Activated CD4-positive, alpha-beta T cell treated with anti-CD3 and anti-CD28 coated beads, Interleukin-2, amount 10 ng/mL, durations not matched to agents 24 days and 14 days (primary cell): ENCODE measurements around the gene PPIP5K2. TPM values are rescaled to one million over a fixed set of nuclear protein-coding genes. Genes with fewer than 3 reads are reported as not detected.
"Not testable (repeated sequence)": the region's sequence is repeated elsewhere in the genome, so short reads cannot be mapped to it uniquely, and the experiment has no call there.

Experiments
- DNase-seq: peaks from one replicate; pipeline ENCODE4 v3.0.0; 2022
- H3K27ac Mint-ChIP-seq: one replicate; pipeline ENCODE4 v1.8.0; 2022; ENCODE audit warnings: mild to moderate bottlenecking, mixed read lengths
- H3K27me3 Mint-ChIP-seq: one replicate; pipeline ENCODE4 v1.8.0; 2022; ENCODE audit warnings: mixed read lengths
- H3K36me3 Mint-ChIP-seq: one replicate; pipeline ENCODE4 v1.8.0; 2022; ENCODE audit warnings: low read depth, mild to moderate bottlenecking, mixed read lengths
- H3K4me1 Mint-ChIP-seq: one replicate; pipeline ENCODE4 v1.8.0; 2021; ENCODE audit warnings: mixed read lengths
- H3K4me3 Mint-ChIP-seq: one replicate; pipeline ENCODE4 v1.8.0; 2022; ENCODE audit warnings: mild to moderate bottlenecking, moderate library complexity, mixed read lengths
- H3K9me3 Mint-ChIP-seq: one replicate; pipeline ENCODE4 v1.8.0; 2021; ENCODE audit warnings: mixed read lengths
- intact Hi-C: fragments of 100-400 bp; cut with micrococcal nuclease; formaldehyde crosslinking; loops from one replicate; pipeline ENCODE4 v1.15.1; 2023
- total RNA-seq: library from RNA; stranded (reverse); gene quantifications from 2 replicates; pipeline ENCODE4 v1.2.3, GENCODE V29; 2022

PPIP5K2 gene
- total RNA-seq, 1 donor from 2014 or later, result 46.3 TPM

- Mint-ChIP-seq H3K27me3 (no peaks in the 10 kb centered on the region), H3K9me3 (peaks cover 14% of the 10 kb centered on the region), H3K4me3 (no peak overlapping the region), H3K36me3 (peaks cover 35% of the 10 kb centered on the region), H3K27ac (no peak overlapping the region), H3K4me1 (peaks cover 17% of the 10 kb centered on the region)
- intact Hi-C loops, result no loop called here
- no peak for DNase-seq
These were observed 86.0 kb downstream of the PPIP5K2 start for GRCh38 chr5:103205991-103206700.

GRCh38 chr5:103207011-103207410 lies 86.9 kb downstream of the PPIP5K2 start:
- no peaks in the 10 kb centered on the region for H3K27me3 Mint-ChIP-seq
- no peak overlapping the region for H3K4me3 Mint-ChIP-seq
- H3K27ac Mint-ChIP-seq, result peak overlapping the region; percentile 65
- intact Hi-C loops, result no loop called here
- peaks cover 37% of the 10 kb centered on the region for H3K36me3 Mint-ChIP-seq
- peak; percentile 52 for DNase-seq
- H3K9me3 Mint-ChIP-seq, result peaks cover 16% of the 10 kb centered on the region
- H3K4me1 Mint-ChIP-seq, result peaks cover 24% of the 10 kb centered on the region

GRCh38 chr5:103207653-103208052 lies 87.6 kb downstream of the PPIP5K2 start:
- intact Hi-C loops, result no loop called here
- no peak overlapping the region for H3K4me3 Mint-ChIP-seq
- peak overlapping the region; percentile 49 for H3K27ac Mint-ChIP-seq
- no peak for DNase-seq
- H3K36me3 Mint-ChIP-seq, result peaks cover 40% of the 10 kb centered on the region
- H3K9me3 Mint-ChIP-seq, result peaks cover 20% of the 10 kb centered on the region
- H3K4me1 Mint-ChIP-seq, result peaks cover 28% of the 10 kb centered on the region
- H3K27me3 Mint-ChIP-seq, result no peaks in the 10 kb centered on the region

GRCh38 chr5:103208460-103208859 lies 88.4 kb downstream of the PPIP5K2 start:
- H3K27me3 Mint-ChIP-seq, result no peaks in the 10 kb centered on the region
- peaks cover 28% of the 10 kb centered on the region for H3K4me1 Mint-ChIP-seq
- intact Hi-C loops, result no loop called here
- H3K36me3 Mint-ChIP-seq, result peaks cover 40% of the 10 kb centered on the region
- peaks cover 20% of the 10 kb centered on the region for H3K9me3 Mint-ChIP-seq
- H3K4me3 Mint-ChIP-seq, result no peak overlapping the region
- no peak overlapping the region for H3K27ac Mint-ChIP-seq
- no peak for DNase-seq

- Mint-ChIP-seq H3K36me3 (peaks cover 37% of the 10 kb centered on the region), H3K4me1 (peaks cover 28% of the 10 kb centered on the region), H3K27me3 (no peaks in the 10 kb centered on the region), H3K27ac (no peak overlapping the region), H3K4me3 (no peak overlapping the region), H3K9me3 (peaks cover 20% of the 10 kb centered on the region)
- intact Hi-C loops, result no loop called here
- DNase-seq, result no peak
These were observed 89.0 kb downstream of the PPIP5K2 start for GRCh38 chr5:103209065-103209464.

- Mint-ChIP-seq H3K27me3 (no peaks in the 10 kb centered on the region), H3K36me3 (peaks cover 26% of the 10 kb centered on the region), H3K27ac (no peak overlapping the region), H3K4me3 (no peak overlapping the region), H3K4me1 (peaks cover 28% of the 10 kb centered on the region), H3K9me3 (peaks cover 13% of the 10 kb centered on the region)
- intact Hi-C loops, result loop anchor here (5.0 kb wide), 1 partner anchor 46 kb away; the partner anchor contains the start of gene MACIR
- no peak for DNase-seq
These were observed 90.9 kb downstream of the PPIP5K2 start for GRCh38 chr5:103210952-103211351.

GRCh38 chr5:103211576-103212561 lies 91.8 kb downstream of the PPIP5K2 start:
- intact Hi-C loops, result loop anchor here (2.0 to 5.0 kb wide), 2 partner anchors 45 to 433 kb away; partner anchors contain the start of gene MACIR
- Mint-ChIP-seq H3K4me1 (peaks cover 30% of the 10 kb centered on the region), H3K27ac (peak overlapping the region; percentile 54), H3K36me3 (peaks cover 22% of the 10 kb centered on the region), H3K9me3 (peaks cover 13% of the 10 kb centered on the region), H3K27me3 (no peaks in the 10 kb centered on the region), H3K4me3 (peak overlapping the region; percentile 53)
- peak; percentile 60 for DNase-seq

GRCh38 chr5:103216137-103216536 lies 96.0 kb downstream of the PPIP5K2 start:
- Mint-ChIP-seq H3K36me3 (peaks cover 10% of the 10 kb centered on the region), H3K27ac (peak overlapping the region; percentile 12), H3K4me1 (peaks cover 15% of the 10 kb centered on the region), H3K4me3 (peak overlapping the region; percentile 34), H3K9me3 (peaks cover 6% of the 10 kb centered on the region), H3K27me3 (peaks cover 2% of the 10 kb centered on the region)
- peak; percentile 53 for DNase-seq
- intact Hi-C loops, result no loop called here

- peaks cover 6% of the 10 kb centered on the region for H3K9me3 Mint-ChIP-seq
These were observed 96.6 kb downstream of the PPIP5K2 start for GRCh38 chr5:103216697-103217096.

GRCh38 chr5:103217101-103217500 lies 97.0 kb downstream of the PPIP5K2 start:
- peaks cover 6% of the 10 kb centered on the region for H3K4me1 Mint-ChIP-seq
- no peak overlapping the region for H3K4me3 Mint-ChIP-seq
- peaks cover 7% of the 10 kb centered on the region for H3K36me3 Mint-ChIP-seq
- intact Hi-C loops, result no loop called here
- H3K27me3 Mint-ChIP-seq, result peaks cover 2% of the 10 kb centered on the region
- no peak overlapping the region for H3K27ac Mint-ChIP-seq
- no peak for DNase-seq
- peaks cover 3% of the 10 kb centered on the region for H3K9me3 Mint-ChIP-seq

More at GRCh38 chr5:103216697-103217096, 96.6 kb downstream of the PPIP5K2 start:
- DNase-seq, result no peak
- Mint-ChIP-seq H3K27me3 (peaks cover 2% of the 10 kb centered on the region), H3K36me3 (peaks cover 8% of the 10 kb centered on the region), H3K27ac (no peak overlapping the region), H3K4me3 (no peak overlapping the region), H3K4me1 (peaks cover 10% of the 10 kb centered on the region)
- intact Hi-C loops, result no loop called here

- Mint-ChIP-seq H3K4me3 (no peak overlapping the region), H3K36me3 (peaks cover 4% of the 10 kb centered on the region), H3K27me3 (peaks cover 2% of the 10 kb centered on the region), H3K9me3 (no peaks in the 10 kb centered on the region), H3K27ac (no peak overlapping the region), H3K4me1 (peaks cover 3% of the 10 kb centered on the region)
- intact Hi-C loops, result no loop called here
- DNase-seq, result no peak
These were observed 98.1 kb downstream of the PPIP5K2 start for GRCh38 chr5:103218164-103218563.

- H3K36me3 Mint-ChIP-seq, DNase-seq, H3K4me3 Mint-ChIP-seq, H3K4me1 Mint-ChIP-seq, intact Hi-C loops, H3K27me3 Mint-ChIP-seq, H3K9me3 Mint-ChIP-seq, H3K27ac Mint-ChIP-seq: not testable (repeated sequence)
These were observed 99.0 kb downstream of the PPIP5K2 start for GRCh38 chr5:103219074-103219473.

GRCh38 chr5:103223031-103223955 lies 103.2 kb downstream of the PPIP5K2 start:
- peak; percentile 52 for DNase-seq
- H3K4me3 Mint-ChIP-seq, result no peak overlapping the region
- H3K27me3 Mint-ChIP-seq, result peaks cover 30% of the 10 kb centered on the region
- intact Hi-C loops, result loop anchor here (5.0 to 10.0 kb wide), 2 partner anchors 101 to 638 kb away; partner anchors contain the start of genes GIN1 and PPIP5K2
- H3K4me1 Mint-ChIP-seq, result peaks cover 2% of the 10 kb centered on the region
- H3K9me3 Mint-ChIP-seq, result no peaks in the 10 kb centered on the region
- H3K27ac Mint-ChIP-seq, result no peak overlapping the region
- H3K36me3 Mint-ChIP-seq, result peaks cover 2% of the 10 kb centered on the region
